Measurements from ENCODE around the gene YY1.

Gene YY1

DNA sequence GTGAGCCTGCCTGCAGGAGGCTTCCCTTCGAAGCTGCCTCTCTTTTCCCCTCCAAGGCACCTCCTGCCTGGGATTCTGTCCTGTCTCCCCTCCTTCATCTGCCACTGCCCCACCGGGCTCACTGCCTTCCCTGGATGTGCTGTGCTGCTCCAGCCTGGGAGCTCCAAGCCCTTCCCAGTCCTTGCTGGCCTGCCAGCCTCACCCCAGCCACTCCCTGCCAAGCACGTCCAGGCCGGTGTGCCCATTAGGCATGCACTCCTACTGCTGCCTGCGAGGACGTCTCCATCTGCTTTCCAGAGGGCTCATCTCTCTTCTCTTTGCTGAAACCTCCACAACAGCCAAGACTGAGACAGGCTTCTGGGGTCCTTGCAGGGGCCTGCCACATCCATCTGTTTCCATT lies 75.8 kb downstream of the YY1 start:
- no peak for TF ChIP-seq CTCF (IDR thresholded peaks at IDR 0.05; ENCODE audit: insufficient read depth, low read depth, low read length, missing control alignments)
- DNase-seq (ENCODE audit: low read depth): peak; percentile 41
- H3K4me3 ChIP-seq (ENCODE audit: low read length): no peak overlapping the region

GRCh38 chr14:100317389-100317788 lies 78.4 kb downstream of the YY1 start:
- DNase-seq (ENCODE audit: low read depth): no peak
- no peak for TF ChIP-seq CTCF (IDR thresholded peaks at IDR 0.05; ENCODE audit: insufficient read depth, low read depth, low read length, missing control alignments)
- no peak overlapping the region for H3K4me3 ChIP-seq (ENCODE audit: low read length)

DNA sequence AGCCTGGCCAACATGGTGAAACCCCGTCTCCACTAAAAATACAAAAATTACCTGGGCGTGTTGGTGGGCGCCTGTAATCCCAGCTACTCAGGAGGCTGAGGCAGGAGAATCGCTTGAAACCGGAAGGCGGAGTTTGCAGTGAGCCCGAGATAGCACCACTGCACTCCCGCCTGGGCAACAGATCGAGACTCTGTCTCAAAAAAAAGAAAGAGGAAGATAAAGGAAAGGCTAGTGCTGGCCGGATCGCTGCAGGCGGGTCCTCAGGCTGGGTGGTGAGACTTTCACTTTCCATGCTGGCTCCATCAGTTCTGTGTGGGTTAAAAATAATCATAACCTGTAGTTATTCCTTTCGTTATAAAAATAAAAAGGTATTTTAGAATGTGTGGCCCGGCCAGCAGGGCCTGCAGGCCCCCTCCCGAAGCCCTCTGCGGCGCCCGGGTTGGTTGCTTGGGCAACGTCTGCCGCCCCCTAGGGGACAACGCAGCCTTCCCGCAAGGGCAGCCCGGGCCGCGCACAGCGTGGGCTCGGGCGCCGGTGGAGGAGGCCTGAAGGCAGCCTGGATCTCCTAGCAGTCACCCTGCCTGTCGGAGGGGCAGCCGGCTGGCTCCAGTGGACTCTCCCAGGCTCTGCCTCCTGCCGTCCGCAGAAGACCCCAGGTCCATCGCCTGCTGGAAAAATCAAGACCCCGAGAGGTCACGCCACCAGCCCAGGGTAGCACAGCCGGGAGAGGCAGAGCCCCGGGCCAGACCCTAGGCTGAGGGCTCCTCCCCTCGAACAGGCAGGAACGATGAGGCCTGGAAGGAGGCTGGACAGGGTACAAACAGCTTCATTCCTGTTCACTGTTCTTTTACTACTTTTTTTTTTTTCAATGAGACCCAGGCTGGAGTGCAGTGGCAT lies 79.2 kb downstream of the YY1 start:
- peak; percentile 33 for TF ChIP-seq CTCF (IDR thresholded peaks at IDR 0.05; ENCODE audit: insufficient read depth, low read depth, low read length, missing control alignments)
- peak; percentile 34 for DNase-seq (ENCODE audit: low read depth)
- H3K4me3 ChIP-seq (ENCODE audit: low read length): no peak overlapping the region

- peak; percentile 84 for DNase-seq (ENCODE audit: low read depth)
- TF ChIP-seq CTCF (IDR thresholded peaks at IDR 0.05; ENCODE audit: insufficient read depth, low read depth, low read length, missing control alignments): no peak
- no peak overlapping the region for H3K4me3 ChIP-seq (ENCODE audit: low read length)
Measured at GRCh38 chr14:100320157-100320856, 81.4 kb downstream of the YY1 start.

GRCh38 chr14:100321473-100322137 lies 82.7 kb downstream of the YY1 start:
- H3K4me3 ChIP-seq (ENCODE audit: low read length): no peak overlapping the region
- no peak for DNase-seq (ENCODE audit: low read depth)
- TF ChIP-seq CTCF (IDR thresholded peaks at IDR 0.05; ENCODE audit: insufficient read depth, low read depth, low read length, missing control alignments): no peak

GRCh38 chr14:100322138-100322957 lies 83.4 kb downstream of the YY1 start:
- DNase-seq (ENCODE audit: low read depth): no peak
- no peak overlapping the region for H3K4me3 ChIP-seq (ENCODE audit: low read length)
- TF ChIP-seq CTCF (IDR thresholded peaks at IDR 0.05; ENCODE audit: insufficient read depth, low read depth, low read length, missing control alignments): no peak

All from epithelial cell of esophagus (primary cell).